Chondrocyte (in vitro differentiated cells): ENCODE data around the gene CLIC5. TPM values are rescaled to one million over a fixed set of nuclear protein-coding genes. Genes with fewer than 3 reads are reported as not detected.

Experiments used
- DNase-seq: peaks from one replicate; pipeline ENCODE4 v3.0.0; 2021; ENCODE audit warnings: mixed read lengths, low spot score
- H3K27ac Mint-ChIP-seq: one replicate; pipeline ENCODE4 v1.8.0; 2021; ENCODE audit warnings: mild to moderate bottlenecking, moderate library complexity, mixed read lengths; ENCODE audit not compliant: unreplicated experiment
- H3K27me3 Mint-ChIP-seq: 2 replicates; pipeline ENCODE4 v1.8.0; 2021; ENCODE audit warnings: low read depth, mixed read lengths
- H3K36me3 Mint-ChIP-seq: 2 replicates; pipeline ENCODE4 v1.8.0; 2021; ENCODE audit warnings: low read depth, mixed read lengths
- H3K4me1 Mint-ChIP-seq: 2 replicates; pipeline ENCODE4 v1.8.0; 2021; ENCODE audit warnings: low read depth, mild to moderate bottlenecking, mixed read lengths
- H3K4me3 Mint-ChIP-seq: one replicate; pipeline ENCODE4 v1.8.0; 2021; ENCODE audit warnings: mild to moderate bottlenecking, moderate library complexity, mixed read lengths; ENCODE audit not compliant: unreplicated experiment
- H3K9me3 Mint-ChIP-seq: 2 replicates; pipeline ENCODE4 v1.8.0; 2021; ENCODE audit warnings: low read depth, mixed read lengths
- total RNA-seq: library from RNA; stranded (reverse); gene quantifications from 3 replicates; pipeline ENCODE4 v1.2.1, GENCODE V29; 2021
- TF ChIP-seq, protein P1 (sequence below): fragments of 200-600 bp; sonication (generic); IDR thresholded peaks from 2 replicates; pipeline ENCODE4 v1.5.0; 2021; ENCODE audit warnings: antibody characterized with exemption, mild to moderate bottlenecking, moderate library complexity

Gene CLIC5
- total RNA-seq, 1 donor from 2014 or later = not detected

- Mint-ChIP-seq H3K4me3 (no peak overlapping the region), H3K36me3 (no peaks in the 10 kb centered on the region), H3K27me3 (peaks cover 12% of the 10 kb centered on the region), H3K27ac (no peak overlapping the region), H3K9me3 (no peaks in the 10 kb centered on the region), H3K4me1 (peaks cover 13% of the 10 kb centered on the region)
- DNase-seq = no peak
- TF ChIP-seq, protein P1, sequence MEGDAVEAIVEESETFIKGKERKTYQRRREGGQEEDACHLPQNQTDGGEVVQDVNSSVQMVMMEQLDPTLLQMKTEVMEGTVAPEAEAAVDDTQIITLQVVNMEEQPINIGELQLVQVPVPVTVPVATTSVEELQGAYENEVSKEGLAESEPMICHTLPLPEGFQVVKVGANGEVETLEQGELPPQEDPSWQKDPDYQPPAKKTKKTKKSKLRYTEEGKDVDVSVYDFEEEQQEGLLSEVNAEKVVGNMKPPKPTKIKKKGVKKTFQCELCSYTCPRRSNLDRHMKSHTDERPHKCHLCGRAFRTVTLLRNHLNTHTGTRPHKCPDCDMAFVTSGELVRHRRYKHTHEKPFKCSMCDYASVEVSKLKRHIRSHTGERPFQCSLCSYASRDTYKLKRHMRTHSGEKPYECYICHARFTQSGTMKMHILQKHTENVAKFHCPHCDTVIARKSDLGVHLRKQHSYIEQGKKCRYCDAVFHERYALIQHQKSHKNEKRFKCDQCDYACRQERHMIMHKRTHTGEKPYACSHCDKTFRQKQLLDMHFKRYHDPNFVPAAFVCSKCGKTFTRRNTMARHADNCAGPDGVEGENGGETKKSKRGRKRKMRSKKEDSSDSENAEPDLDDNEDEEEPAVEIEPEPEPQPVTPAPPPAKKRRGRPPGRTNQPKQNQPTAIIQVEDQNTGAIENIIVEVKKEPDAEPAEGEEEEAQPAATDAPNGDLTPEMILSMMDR = no peak
These were observed 4.9 kb downstream of the CLIC5 start for GRCh38 chr6:46010771-46011170.

DNA sequence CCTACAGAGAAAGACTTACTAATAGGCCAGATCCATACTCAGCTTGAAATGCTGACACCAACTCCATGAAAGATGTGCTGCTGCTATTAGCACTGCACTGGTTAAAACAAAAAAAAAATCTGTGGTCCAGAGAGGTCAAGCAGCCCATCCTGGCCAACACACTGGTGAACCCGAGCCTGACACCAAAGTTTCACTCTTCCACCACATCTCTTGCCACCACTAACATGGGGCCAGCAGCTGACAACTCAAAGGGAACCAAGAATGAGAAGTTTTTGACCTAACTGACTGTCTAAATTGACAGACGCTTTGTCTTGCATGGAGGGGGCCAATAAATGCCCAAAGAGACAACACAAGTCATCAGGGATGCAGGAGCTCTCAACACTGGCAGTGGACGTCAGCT, 5.4 kb downstream of the CLIC5 start:
- H3K9me3 Mint-ChIP-seq = no peaks in the 10 kb centered on the region
- TF ChIP-seq, protein P1 = no peak
- H3K36me3 Mint-ChIP-seq = no peaks in the 10 kb centered on the region
- no peak for DNase-seq
- peaks cover 10% of the 10 kb centered on the region for H3K27me3 Mint-ChIP-seq
- H3K4me3 Mint-ChIP-seq = no peak overlapping the region
- no peak overlapping the region for H3K27ac Mint-ChIP-seq
- H3K4me1 Mint-ChIP-seq = peaks cover 13% of the 10 kb centered on the region

DNA sequence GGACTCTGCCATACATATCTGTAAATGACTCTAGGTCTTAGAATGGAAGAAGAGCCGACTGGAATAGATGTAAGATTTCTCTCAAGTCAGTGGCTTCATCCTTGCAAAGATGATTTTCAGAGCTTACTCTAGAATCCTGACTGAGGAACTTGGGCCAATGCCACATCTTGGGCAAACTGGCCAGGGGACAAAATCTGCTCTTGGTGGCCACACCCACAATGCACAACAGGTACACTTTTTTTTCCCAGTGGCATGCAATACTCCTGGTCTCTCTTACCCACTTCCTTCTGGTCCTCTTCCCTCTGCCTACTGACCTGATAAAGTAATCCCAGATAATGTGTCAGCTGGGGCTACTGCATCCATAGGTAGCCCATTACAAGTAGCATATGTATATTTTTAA, 13.4 kb downstream of the CLIC5 start:
- Mint-ChIP-seq H3K4me3 (no peak overlapping the region), H3K36me3 (peaks cover 2% of the 10 kb centered on the region), H3K27ac (no peak overlapping the region), H3K4me1 (no peaks in the 10 kb centered on the region), H3K9me3 (no peaks in the 10 kb centered on the region), H3K27me3 (peaks cover 16% of the 10 kb centered on the region)
- TF ChIP-seq, protein P1 = no peak
- DNase-seq = no peak

DNA sequence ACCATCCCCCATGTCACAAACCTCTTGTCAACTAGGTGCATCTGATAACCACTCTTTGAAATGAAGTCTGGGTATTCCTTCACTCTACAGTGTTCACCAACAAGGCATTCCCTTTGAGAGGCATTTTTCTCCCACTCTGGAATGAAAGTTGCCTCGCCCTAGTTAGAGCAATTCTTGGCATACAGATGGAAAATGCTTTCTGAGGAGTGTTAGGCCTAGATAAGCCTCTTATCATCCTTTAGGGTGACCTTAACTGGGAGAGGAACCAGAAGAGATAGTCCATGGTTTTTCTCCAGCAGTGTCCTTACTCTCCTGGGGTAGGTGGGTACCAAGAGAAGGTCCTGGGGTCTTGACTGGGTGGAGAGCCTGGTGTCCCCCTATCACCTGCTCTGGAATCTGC, 14.8 kb downstream of the CLIC5 start:
- H3K9me3 Mint-ChIP-seq = no peaks in the 10 kb centered on the region
- no peaks in the 10 kb centered on the region for H3K4me1 Mint-ChIP-seq
- no peak overlapping the region for H3K4me3 Mint-ChIP-seq
- peaks cover 13% of the 10 kb centered on the region for H3K27me3 Mint-ChIP-seq
- peaks cover 2% of the 10 kb centered on the region for H3K36me3 Mint-ChIP-seq
- H3K27ac Mint-ChIP-seq = no peak overlapping the region
- TF ChIP-seq, protein P1 = no peak
- no peak for DNase-seq

DNA sequence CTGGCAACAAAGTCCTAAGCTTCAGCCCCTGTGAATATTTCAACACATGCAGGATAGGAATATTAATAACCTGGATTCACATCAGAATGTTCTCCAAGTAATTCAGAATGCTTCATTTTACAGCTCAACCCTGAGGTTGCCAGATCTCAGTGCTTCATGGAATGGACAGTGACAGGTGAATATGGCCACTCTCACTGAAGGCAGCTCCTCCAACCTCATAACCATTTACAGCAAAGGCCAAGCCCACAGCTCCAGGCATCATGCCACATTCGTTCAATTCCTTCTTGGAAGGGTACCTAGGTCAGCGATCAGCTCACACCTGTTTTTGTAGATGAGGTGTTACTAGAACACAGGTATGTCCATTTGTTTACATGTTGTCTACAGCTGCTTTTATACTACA, 17.1 kb downstream of the CLIC5 start:
- H3K36me3 Mint-ChIP-seq = peaks cover 2% of the 10 kb centered on the region
- DNase-seq = no peak
- no peak overlapping the region for H3K4me3 Mint-ChIP-seq
- TF ChIP-seq, protein P1 = no peak
- no peaks in the 10 kb centered on the region for H3K9me3 Mint-ChIP-seq
- H3K27ac Mint-ChIP-seq = no peak overlapping the region
- no peaks in the 10 kb centered on the region for H3K4me1 Mint-ChIP-seq
- H3K27me3 Mint-ChIP-seq = peaks cover 12% of the 10 kb centered on the region
